GF-D8 (cell line): ENCODE data around the gene HMCN1.
A peak's percentile ranks its signal among the peaks of the same experiment; 100 is the strongest.

Experiments
- DNase-seq: peaks from one replicate; lab custom pipeline; 2025; lab: John Stamatoyannopoulos, UW

Gene HMCN1

GRCh38 chr1:185733818-185734735 is at the start of gene HMCN1:
Gene HMCN1, plus strand, starts transcription at chr1:185734391. Its CDS starts 389 bp downstream, at chr1:185734780.
- DNase-seq = no peak

GRCh38 chr1:185686821-185687778 is 47.1 kb upstream of the HMCN1 start:
- DNase-seq = no peak

- DNase-seq = no peak
Observed at GRCh38 chr1:185690527-185690926, 43.7 kb upstream of the HMCN1 start.

GRCh38 chr1:185693654-185694053 is 40.5 kb upstream of the HMCN1 start:
- no peak for DNase-seq

- DNase-seq = peak; percentile 51
Observed at GRCh38 chr1:185694081-185694480, 40.1 kb upstream of the HMCN1 start.

- DNase-seq = no peak
Observed at GRCh38 chr1:185695299-185695698, 38.9 kb upstream of the HMCN1 start.

- DNase-seq = no peak
Observed at GRCh38 chr1:185696422-185697150, 37.6 kb upstream of the HMCN1 start.

GRCh38 chr1:185699874-185700273 is 34.3 kb upstream of the HMCN1 start:
- no peak for DNase-seq

GRCh38 chr1:185701650-185702049 is 32.5 kb upstream of the HMCN1 start:
- no peak for DNase-seq

GRCh38 chr1:185704181-185704580 is 30.0 kb upstream of the HMCN1 start:
- no peak for DNase-seq

GRCh38 chr1:185716095-185716494 is 18.1 kb upstream of the HMCN1 start:
- DNase-seq = no peak

- DNase-seq = no peak
Observed at GRCh38 chr1:185719021-185719420, 15.2 kb upstream of the HMCN1 start.

- DNase-seq = no peak
Observed at GRCh38 chr1:185720633-185721272, 13.4 kb upstream of the HMCN1 start.

- no peak for DNase-seq
Observed at GRCh38 chr1:185721553-185721952, 12.6 kb upstream of the HMCN1 start.

- no peak for DNase-seq
Observed at GRCh38 chr1:185722098-185722497, 12.1 kb upstream of the HMCN1 start.

GRCh38 chr1:185727726-185728125 is 6.5 kb upstream of the HMCN1 start:
- DNase-seq = no peak

- DNase-seq = no peak
Observed at GRCh38 chr1:185731446-185731845, 2.7 kb upstream of the HMCN1 start.

GRCh38 chr1:185732951-185733350 is 1.2 kb upstream of the HMCN1 start:
- no peak for DNase-seq

GRCh38 chr1:185734929-185735700 is 924 bp downstream of the HMCN1 start:
- no peak for DNase-seq

GRCh38 chr1:185735701-185736064 is 1.5 kb downstream of the HMCN1 start:
- no peak for DNase-seq

- no peak for DNase-seq
Observed at GRCh38 chr1:185739967-185740366, 5.8 kb downstream of the HMCN1 start.
